ENCODE results near the gene OR2T27. TPM values are rescaled to one million over a fixed set of nuclear protein-coding genes. Genes with fewer than 3 reads are reported as not detected.

OR2T27 gene
- total RNA-seq, 2 donors from 2014 or later: not detected

DNA sequence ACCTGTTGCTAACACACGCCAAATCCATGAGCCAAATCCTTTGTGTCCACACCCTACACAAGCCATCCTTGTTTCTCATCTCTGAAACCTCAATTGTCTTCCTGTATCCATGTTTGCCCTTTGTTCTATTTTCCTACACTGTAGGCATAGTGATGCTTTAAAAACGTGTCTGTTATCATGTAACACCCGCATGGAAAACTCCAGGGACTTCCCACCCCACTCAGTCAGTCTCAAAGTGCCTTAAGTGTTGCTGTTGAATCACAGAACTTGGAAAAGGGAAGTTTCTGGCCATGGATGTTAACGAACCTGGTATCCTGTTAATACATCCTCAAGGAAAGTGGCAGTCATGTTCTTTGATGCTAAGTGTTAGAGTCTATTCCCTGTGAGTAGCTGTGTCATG, 30.2 kb downstream of the OR2T27 start:
- Histone ChIP-seq H3K27ac (no peak overlapping the region), H3K9ac (ENCODE audit: low read depth in 2 of 2, low read length in 2 of 2) (no peak overlapping the region), H3K27me3 (no peaks in the 10 kb centered on the region), H3K4me3 (no peak overlapping the region), H3K9me3 (no peaks in the 10 kb centered on the region), H3K4me1 (no peaks in the 10 kb centered on the region), H3K36me3 (no peaks in the 10 kb centered on the region)
- DNase-seq: no peak
- TF ChIP-seq, protein P1, sequence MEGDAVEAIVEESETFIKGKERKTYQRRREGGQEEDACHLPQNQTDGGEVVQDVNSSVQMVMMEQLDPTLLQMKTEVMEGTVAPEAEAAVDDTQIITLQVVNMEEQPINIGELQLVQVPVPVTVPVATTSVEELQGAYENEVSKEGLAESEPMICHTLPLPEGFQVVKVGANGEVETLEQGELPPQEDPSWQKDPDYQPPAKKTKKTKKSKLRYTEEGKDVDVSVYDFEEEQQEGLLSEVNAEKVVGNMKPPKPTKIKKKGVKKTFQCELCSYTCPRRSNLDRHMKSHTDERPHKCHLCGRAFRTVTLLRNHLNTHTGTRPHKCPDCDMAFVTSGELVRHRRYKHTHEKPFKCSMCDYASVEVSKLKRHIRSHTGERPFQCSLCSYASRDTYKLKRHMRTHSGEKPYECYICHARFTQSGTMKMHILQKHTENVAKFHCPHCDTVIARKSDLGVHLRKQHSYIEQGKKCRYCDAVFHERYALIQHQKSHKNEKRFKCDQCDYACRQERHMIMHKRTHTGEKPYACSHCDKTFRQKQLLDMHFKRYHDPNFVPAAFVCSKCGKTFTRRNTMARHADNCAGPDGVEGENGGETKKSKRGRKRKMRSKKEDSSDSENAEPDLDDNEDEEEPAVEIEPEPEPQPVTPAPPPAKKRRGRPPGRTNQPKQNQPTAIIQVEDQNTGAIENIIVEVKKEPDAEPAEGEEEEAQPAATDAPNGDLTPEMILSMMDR (IDR thresholded peaks at IDR 0.05): no peak
- intact Hi-C loops (cut with DNase I): no loop called here

DNA sequence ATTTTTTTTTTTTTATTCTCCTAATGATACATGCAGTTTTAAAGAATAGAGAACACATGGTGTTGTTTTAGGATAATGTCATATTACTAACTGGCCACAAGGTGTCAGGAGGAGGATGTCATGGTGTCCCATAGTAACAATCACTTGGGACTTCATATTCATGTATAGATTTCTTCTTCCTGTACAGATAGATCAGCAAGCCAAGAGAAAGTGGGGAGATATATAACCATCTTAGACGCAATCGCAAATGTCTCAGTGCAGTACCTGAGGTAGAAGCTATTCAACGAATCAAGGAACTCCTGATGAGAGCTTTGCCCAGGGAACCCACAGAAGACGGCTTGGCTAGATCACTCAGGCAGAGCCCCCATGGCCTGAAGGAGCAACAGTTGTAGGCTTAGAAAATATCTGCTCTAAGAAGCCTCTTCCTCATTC, 32.7 kb downstream of the OR2T27 start:
- no peaks in the 10 kb centered on the region for H3K9me3 ChIP-seq
- H3K9ac ChIP-seq (ENCODE audit: low read depth in 2 of 2, low read length in 2 of 2): no peak overlapping the region
- TF ChIP-seq, protein P1 (IDR thresholded peaks at IDR 0.05): peak; percentile 50
- H3K27ac ChIP-seq: no peak overlapping the region
- intact Hi-C loops (cut with DNase I): loop anchor here (5.0 kb wide), 1 partner anchor 65 kb away; no protein-coding TSS in a partner anchor
- H3K36me3 ChIP-seq: no peaks in the 10 kb centered on the region
- H3K4me3 ChIP-seq: no peak overlapping the region
- no peaks in the 10 kb centered on the region for H3K27me3 ChIP-seq
- no peak for DNase-seq
- no peaks in the 10 kb centered on the region for H3K4me1 ChIP-seq

- no peak overlapping the region for H3K4me3 ChIP-seq
- intact Hi-C loops (cut with DNase I): loop anchor here (2.0 to 5.0 kb wide), 2 partner anchors 66 to 185 kb away; no protein-coding TSS in a partner anchor
- H3K27me3 ChIP-seq: no peaks in the 10 kb centered on the region
- no peak overlapping the region for H3K27ac ChIP-seq
- TF ChIP-seq, protein P1 (IDR thresholded peaks at IDR 0.05): no peak
- no peak overlapping the region for H3K9ac ChIP-seq (ENCODE audit: low read depth in 2 of 2, low read length in 2 of 2)
- H3K36me3 ChIP-seq: no peaks in the 10 kb centered on the region
- H3K9me3 ChIP-seq: no peaks in the 10 kb centered on the region
- H3K4me1 ChIP-seq: no peaks in the 10 kb centered on the region
- DNase-seq: no peak
Observed at GRCh38 chr1:248621770-248622169, 33.6 kb downstream of the OR2T27 start.

GRCh38 chr1:248618878-248619277, 36.5 kb downstream of the OR2T27 start:
- TF ChIP-seq, protein P1 (IDR thresholded peaks at IDR 0.05): peak; percentile 67
- H3K36me3 ChIP-seq: no peaks in the 10 kb centered on the region
- H3K27ac ChIP-seq: no peak overlapping the region
- no peaks in the 10 kb centered on the region for H3K9me3 ChIP-seq
- intact Hi-C loops (cut with DNase I): no loop called here
- H3K9ac ChIP-seq (ENCODE audit: low read depth in 2 of 2, low read length in 2 of 2): no peak overlapping the region
- H3K4me1 ChIP-seq: no peaks in the 10 kb centered on the region
- peak; percentile 78 for DNase-seq
- H3K27me3 ChIP-seq: no peaks in the 10 kb centered on the region
- H3K4me3 ChIP-seq: no peak overlapping the region

DNA sequence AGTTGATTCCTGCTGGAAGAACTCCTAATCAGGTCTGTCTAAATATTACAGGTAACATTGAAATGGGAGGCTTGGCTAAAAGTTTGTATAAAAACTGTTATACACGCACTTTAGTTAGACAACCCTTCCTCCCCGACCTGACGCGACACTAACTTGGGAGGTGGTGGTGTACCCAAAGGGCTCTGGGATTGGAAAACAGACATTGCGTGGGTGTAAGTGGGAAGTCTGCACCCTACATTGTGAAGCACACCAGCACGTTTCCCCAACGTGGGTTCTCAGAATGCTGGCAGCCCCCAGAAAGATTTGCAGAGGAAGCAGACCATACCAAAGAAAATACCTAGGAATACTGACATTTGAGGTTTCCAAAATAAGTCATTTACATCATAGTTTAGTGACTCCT, 37.2 kb downstream of the OR2T27 start:
- intact Hi-C loops (cut with DNase I): no loop called here
- H3K4me1 ChIP-seq: no peaks in the 10 kb centered on the region
- no peak overlapping the region for H3K27ac ChIP-seq
- H3K4me3 ChIP-seq: no peak overlapping the region
- TF ChIP-seq, protein P1 (IDR thresholded peaks at IDR 0.05): no peak
- no peak overlapping the region for H3K9ac ChIP-seq (ENCODE audit: low read depth in 2 of 2, low read length in 2 of 2)
- no peak for DNase-seq
- no peaks in the 10 kb centered on the region for H3K36me3 ChIP-seq
- H3K9me3 ChIP-seq: no peaks in the 10 kb centered on the region
- no peaks in the 10 kb centered on the region for H3K27me3 ChIP-seq

Measured in colonic mucosa (tissue), 4 donors.